Measurements from ENCODE around the gene NANOS1.

- TF ChIP-seq SMC3 (IDR thresholded peaks at IDR 0.05) (no peak), POLR2AphosphoS2 (conservative IDR thresholded peaks at IDR 0.05; ENCODE audit: low read length) (no peak), POLR2A (IDR thresholded peaks at IDR 0.05; ENCODE audit: low read length) (no peak), MAFK (IDR thresholded peaks at IDR 0.05; ENCODE audit: partially characterized antibody) (no peak), KDM1A (IDR thresholded peaks at IDR 0.05; ENCODE audit: low read depth) (no peak), CBX8 (IDR thresholded peaks at IDR 0.05) (no peak), EHMT2 (IDR thresholded peaks at IDR 0.05; ENCODE audit: low read depth) (no peak), MAX (IDR thresholded peaks at IDR 0.05) (no peak), GATA3 (IDR thresholded peaks at IDR 0.05; ENCODE audit: borderline replicate concordance) (no peak)
These were observed 4.6 kb upstream of the NANOS1 start for GRCh38 chr10:119024882-119025281.

Measured in A549 (cell line).